IMR-90 (cell line): Measurements from ENCODE around the gene BRPF1.

ENCODE experiments used
- BHLHE40 ChIP-seq: fragments of 150-350 bp; IDR thresholded peaks from 2 replicates; pipeline ENCODE4 v1.6.1; 2016; ENCODE audit warnings: mild to moderate bottlenecking, low read depth, low read length
- CEBPB ChIP-seq: IDR thresholded peaks from 2 replicates; pipeline ENCODE4 v1.6.1; 2012; ENCODE audit warnings: low read depth, low read length, improper control_type of control experiment
- CTCF ChIP-seq: conservative IDR thresholded peaks from 2 replicates; pipeline ENCODE4 v1.5.1; 2012; ENCODE audit warnings: mild to moderate bottlenecking, low read depth, low read length, improper control_type of control experiment
- ELK1 ChIP-seq: fragments of 150-350 bp; IDR thresholded peaks from 2 replicates; pipeline ENCODE4 v1.6.1; 2016; ENCODE audit warnings: low read depth, mild to moderate bottlenecking, low read length, moderate library complexity, borderline replicate concordance
- FOS ChIP-seq: fragments of 150-350 bp; IDR thresholded peaks from 2 replicates; pipeline ENCODE4 v1.6.1; 2016; ENCODE audit warnings: low read depth, low read length
- MAZ ChIP-seq: IDR thresholded peaks from 2 replicates; pipeline ENCODE4 v1.6.1; 2012; ENCODE audit warnings: low read depth, mild to moderate bottlenecking, low read length, improper control_type of control experiment, moderate library complexity, borderline replicate concordance
- NFE2L2 ChIP-seq: fragments of 150-350 bp; IDR thresholded peaks from 2 replicates; pipeline ENCODE4 v1.6.1; 2016; ENCODE audit warnings: low read depth, mild to moderate bottlenecking, low read length
- POLR2A ChIP-seq: IDR thresholded peaks from 2 replicates; pipeline ENCODE4 v1.6.1; 2012; ENCODE audit warnings: mild to moderate bottlenecking, low read depth, low read length
- RAD21 ChIP-seq: IDR thresholded peaks from 2 replicates; pipeline ENCODE4 v1.6.1; 2012; ENCODE audit warnings: low read length, improper control_type of control experiment
- RFX5 ChIP-seq: IDR thresholded peaks from 2 replicates; pipeline ENCODE4 v1.8.0; 2012; ENCODE audit warnings: low read depth, mild to moderate bottlenecking, low read length, moderate library complexity
- SMC3 ChIP-seq: fragments of 150-350 bp; IDR thresholded peaks from 2 replicates; pipeline ENCODE4 v1.6.1; 2016; ENCODE audit warnings: low read depth, mild to moderate bottlenecking, antibody characterized with exemption, low read length, moderate library complexity
- USF2 ChIP-seq: fragments of 150-350 bp; IDR thresholded peaks from 2 replicates; pipeline ENCODE4 v1.6.1; 2017; ENCODE audit warnings: mild to moderate bottlenecking, antibody characterized with exemption, low read length, low read depth

GRCh38 chr3:9744162-9744561, 12.6 kb downstream of the BRPF1 start:
- TF ChIP-seq POLR2A: no peak
- no peak for TF ChIP-seq CTCF
- TF ChIP-seq BHLHE40: no peak
- TF ChIP-seq ELK1: no peak
- no peak for TF ChIP-seq CEBPB
- TF ChIP-seq RAD21: no peak
- no peak for TF ChIP-seq RFX5
- no peak for TF ChIP-seq NFE2L2
- TF ChIP-seq MAZ: no peak
- no peak for TF ChIP-seq FOS
- no peak for TF ChIP-seq SMC3
- TF ChIP-seq USF2: no peak
